ENCODE measurements around the gene KLF13.

DNA sequence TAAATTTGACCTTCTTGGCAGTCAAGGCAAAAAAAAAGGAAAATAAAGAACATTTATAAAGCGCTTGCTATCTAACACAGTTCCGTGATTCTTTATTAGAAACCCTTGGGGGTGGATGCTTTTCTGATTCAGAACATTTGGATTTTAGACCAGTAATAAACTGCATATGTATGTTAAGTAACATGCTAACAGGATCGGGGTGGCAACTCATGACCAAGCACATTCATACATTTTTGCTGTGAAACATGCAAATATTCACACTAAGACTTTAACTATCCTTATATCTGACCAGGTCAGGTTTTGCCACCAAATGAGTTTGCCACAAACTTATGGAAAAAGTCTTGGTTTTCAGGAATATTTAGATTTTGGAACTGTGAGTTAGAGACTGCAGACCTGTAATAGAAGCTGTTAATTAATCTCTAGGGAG lies 30.4 kb upstream of the KLF13 start:
- no peak for TF ChIP-seq CTCF (IDR thresholded peaks at IDR 0.05; ENCODE audit: insufficient read depth, low read depth, low read length)
- no peak for TF ChIP-seq EZH2 (IDR thresholded peaks at IDR 0.05; ENCODE audit: insufficient read depth, low read length)

Measured in astrocyte (in vitro differentiated cells and primary cell).